MCF 10A (cell line): ENCODE data around the gene HIGD2B. TPM values are rescaled to one million over a fixed set of nuclear protein-coding genes. Genes with fewer than 3 reads are reported as not detected.
"Not testable (repeated sequence)": the region's sequence is repeated elsewhere in the genome, so short reads cannot be mapped to it uniquely, and the experiment has no call there.

Experiments
- BruUV-seq: library from RNA; stranded (reverse); fragments of 400-500 nt; replicated peaks from 2 replicates; lab custom pipeline; 2021; lab: Mats Ljungman, UMichigan
- CTCF ChIA-PET: fragments of 300-600 bp; sonication (Branson Sonifier 250); formaldehyde crosslinking; extraction: SDS; loops from one replicate; lab custom pipeline; 2021; ENCODE audit warnings: antibody characterized with exemption, inconsistent platforms; lab: Yijun Ruan, JAX
- POLR2A ChIA-PET: fragments of 300-600, 350-650 bp; sonication (Branson Sonifier 250); formaldehyde crosslinking; extraction: SDS; loops from one replicate; lab custom pipeline; 2020; ENCODE audit warnings: antibody characterized with exemption, inconsistent platforms; lab: Yijun Ruan, JAX
- DNase-seq: peaks from one replicate; pipeline ENCODE4 v3.0.0-alpha.2; 2018; ENCODE audit not compliant: unreplicated experiment
- H3K27ac Mint-ChIP-seq: one replicate; pipeline ENCODE4 v1.8.0; 2022; ENCODE audit warnings: mild to moderate bottlenecking, low read depth, mixed read lengths; ENCODE audit not compliant: unreplicated experiment
- H3K27me3 Mint-ChIP-seq: one replicate; pipeline ENCODE4 v1.8.0; 2022; ENCODE audit warnings: mixed read lengths; ENCODE audit not compliant: insufficient read depth, unreplicated experiment
- H3K36me3 Mint-ChIP-seq: one replicate; pipeline ENCODE4 v1.8.0; 2022; ENCODE audit warnings: mild to moderate bottlenecking, moderate library complexity, mixed read lengths; ENCODE audit not compliant: insufficient read depth, unreplicated experiment
- H3K4me1 Mint-ChIP-seq: one replicate; pipeline ENCODE4 v1.8.0; 2022; ENCODE audit warnings: mixed read lengths; ENCODE audit not compliant: insufficient read depth, unreplicated experiment
- H3K4me3 Mint-ChIP-seq: one replicate; pipeline ENCODE4 v1.8.0; 2022; ENCODE audit warnings: mild to moderate bottlenecking, moderate library complexity, mixed read lengths; ENCODE audit not compliant: unreplicated experiment
- H3K9me3 Mint-ChIP-seq: one replicate; pipeline ENCODE4 v1.8.0; 2022; ENCODE audit warnings: mixed read lengths; ENCODE audit not compliant: unreplicated experiment
- intact Hi-C: fragments of 100-400 bp; cut with micrococcal nuclease; formaldehyde crosslinking; loops from 2 replicates; pipeline ENCODE4 v1.14.1; 2022
- total RNA-seq: library from RNA; stranded (reverse); gene quantifications from 2 replicates; pipeline ENCODE4 v1.2.3, GENCODE V29; 2022
- TF ChIP-seq, protein P1 (sequence below): fragments of 200-600 bp; IDR thresholded peaks from one replicate; pipeline ENCODE4 v1.8.0; 2022; ENCODE audit warnings: antibody characterized with exemption, mild to moderate bottlenecking; ENCODE audit not compliant: unreplicated experiment

Gene HIGD2B
- total RNA-seq, 1 experiment from 2014 or later: not detected

DNA sequence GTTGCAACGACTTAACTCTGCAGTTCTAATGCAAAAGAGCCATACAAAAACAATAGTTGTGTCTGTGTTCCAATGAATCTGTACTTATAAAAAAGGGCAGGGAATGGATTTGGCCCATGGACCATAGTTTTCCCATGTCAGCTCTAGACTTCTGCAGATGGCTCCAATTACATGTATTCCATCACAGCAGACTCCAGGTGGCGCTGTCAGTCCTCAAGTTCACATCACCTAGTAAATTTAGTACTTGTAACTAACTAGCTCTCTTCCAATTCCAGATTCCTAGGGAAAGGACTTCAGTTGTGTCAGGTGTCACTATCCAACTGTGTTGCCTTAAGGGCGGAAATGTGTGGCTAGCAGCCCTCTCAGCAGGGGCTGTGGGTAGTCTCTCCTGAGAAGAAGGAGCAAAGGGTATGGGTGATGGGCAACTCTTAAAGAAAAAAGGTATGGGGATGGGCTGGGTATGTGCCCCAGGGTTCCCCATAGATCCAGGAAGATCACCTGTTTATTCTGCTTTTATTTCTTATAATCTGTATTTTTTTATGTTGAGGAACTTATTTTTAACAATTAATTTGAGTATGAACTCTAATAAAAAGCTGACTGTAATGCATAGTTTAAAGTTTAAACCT, 36.2 kb upstream of the HIGD2B start:
- Mint-ChIP-seq H3K4me1 (no peaks in the 10 kb centered on the region), H3K9me3 (no peaks in the 10 kb centered on the region), H3K4me3 (no peak overlapping the region), H3K27me3 (no peaks in the 10 kb centered on the region), H3K36me3 (peaks cover 21% of the 10 kb centered on the region), H3K27ac (no peak overlapping the region)
- intact Hi-C loops: loop anchor here (1.0 to 10.0 kb wide), 3 partner anchors 359 to 551 kb away; no protein-coding TSS in a partner anchor
- BruUV-seq: no TSS peak
- peak; percentile 64 for DNase-seq
- POLR2A ChIA-PET: interaction anchor here (0.6 to 2.1 kb wide), 6 partner anchors 9 to 357 kb away, joined by 3 to 5 read pairs (median 4); no protein-coding TSS in a partner anchor
- TF ChIP-seq, protein P1, sequence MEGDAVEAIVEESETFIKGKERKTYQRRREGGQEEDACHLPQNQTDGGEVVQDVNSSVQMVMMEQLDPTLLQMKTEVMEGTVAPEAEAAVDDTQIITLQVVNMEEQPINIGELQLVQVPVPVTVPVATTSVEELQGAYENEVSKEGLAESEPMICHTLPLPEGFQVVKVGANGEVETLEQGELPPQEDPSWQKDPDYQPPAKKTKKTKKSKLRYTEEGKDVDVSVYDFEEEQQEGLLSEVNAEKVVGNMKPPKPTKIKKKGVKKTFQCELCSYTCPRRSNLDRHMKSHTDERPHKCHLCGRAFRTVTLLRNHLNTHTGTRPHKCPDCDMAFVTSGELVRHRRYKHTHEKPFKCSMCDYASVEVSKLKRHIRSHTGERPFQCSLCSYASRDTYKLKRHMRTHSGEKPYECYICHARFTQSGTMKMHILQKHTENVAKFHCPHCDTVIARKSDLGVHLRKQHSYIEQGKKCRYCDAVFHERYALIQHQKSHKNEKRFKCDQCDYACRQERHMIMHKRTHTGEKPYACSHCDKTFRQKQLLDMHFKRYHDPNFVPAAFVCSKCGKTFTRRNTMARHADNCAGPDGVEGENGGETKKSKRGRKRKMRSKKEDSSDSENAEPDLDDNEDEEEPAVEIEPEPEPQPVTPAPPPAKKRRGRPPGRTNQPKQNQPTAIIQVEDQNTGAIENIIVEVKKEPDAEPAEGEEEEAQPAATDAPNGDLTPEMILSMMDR: peak; percentile 84
- CTCF ChIA-PET: interaction anchor here (0.5 to 4.0 kb wide), 23 partner anchors 9 to 555 kb away, joined by 3 to 26 read pairs (median 3); no protein-coding TSS in a partner anchor

DNA sequence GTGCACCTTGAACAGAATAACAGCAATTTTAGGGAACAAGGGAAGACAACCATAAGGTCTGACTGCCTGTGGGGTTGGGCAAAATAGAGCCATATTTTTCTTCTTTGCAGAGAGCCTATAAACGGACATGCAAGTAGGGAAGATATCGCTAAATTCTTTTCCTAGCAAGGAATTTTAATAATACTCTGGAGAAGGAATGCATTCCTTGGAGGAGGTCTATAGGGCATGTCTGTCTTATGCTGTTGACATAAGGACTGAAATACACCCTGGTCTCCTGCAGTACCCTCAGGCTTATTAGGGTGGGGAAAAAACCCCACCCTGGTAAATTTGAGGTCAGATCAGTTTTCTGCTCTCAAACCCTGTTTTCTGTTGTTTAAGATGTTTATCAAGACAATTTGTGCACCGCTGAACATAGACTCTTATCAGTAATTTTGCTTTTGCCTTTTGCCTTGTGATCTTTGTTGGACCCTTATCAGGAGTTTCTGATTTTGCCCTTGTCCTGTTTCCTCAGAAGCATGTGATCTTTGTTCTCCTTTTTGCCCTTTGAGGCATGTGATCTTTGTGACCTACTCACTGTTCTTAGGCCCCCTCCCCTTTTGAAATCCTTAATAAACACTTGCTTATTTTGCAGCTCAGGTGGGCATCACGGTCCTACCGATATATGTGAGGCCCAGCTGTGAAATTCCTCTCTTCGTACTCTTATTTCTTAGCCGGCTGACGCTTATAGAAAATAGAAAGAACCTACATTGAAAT, 22.7 kb upstream of the HIGD2B start:
- CTCF ChIA-PET: interaction anchor here (1.8 to 1.9 kb wide), 2 partner anchors 10 to 13 kb away, joined by 4 to 8 read pairs; no protein-coding TSS in a partner anchor
- H3K27ac Mint-ChIP-seq, H3K9me3 Mint-ChIP-seq, H3K4me1 Mint-ChIP-seq, BruUV-seq, intact Hi-C loops, H3K27me3 Mint-ChIP-seq, DNase-seq, H3K4me3 Mint-ChIP-seq: not testable (repeated sequence)
- peaks cover 26% of the 10 kb centered on the region for H3K36me3 Mint-ChIP-seq
- POLR2A ChIA-PET: interaction anchor here (1.2 kb wide), 1 partner anchor 10 kb away, joined by 7 read pairs; no protein-coding TSS in a partner anchor

DNA sequence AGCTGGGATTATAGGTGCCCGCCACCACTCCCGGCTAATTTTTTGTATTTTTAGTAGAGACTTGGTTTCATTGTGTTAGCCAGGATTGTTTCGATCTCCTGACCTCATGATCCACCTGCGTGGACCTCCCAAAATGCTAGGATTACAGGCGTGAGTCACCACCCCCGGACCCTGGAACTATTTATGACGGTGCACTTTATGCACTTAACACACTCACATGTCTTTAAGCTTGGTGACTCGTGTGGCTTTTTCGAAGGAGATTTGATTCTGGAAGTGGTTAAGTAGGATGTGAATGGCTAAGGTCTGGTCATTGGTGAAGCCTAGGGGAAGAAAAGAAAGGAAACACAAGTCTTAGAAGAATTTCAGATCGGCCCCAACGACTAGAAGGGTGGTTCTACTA, 20.3 kb upstream of the HIGD2B start:
- no TSS peak for BruUV-seq
- ChIA-PET CTCF (interaction anchor here (0.6 to 1.2 kb wide), 2 partner anchors 106 to 564 kb away, joined by 3 to 4 read pairs; no protein-coding TSS in a partner anchor), POLR2A (no interaction called here)
- H3K36me3 Mint-ChIP-seq: peaks cover 13% of the 10 kb centered on the region
- no peaks in the 10 kb centered on the region for H3K9me3 Mint-ChIP-seq
- no peaks in the 10 kb centered on the region for H3K4me1 Mint-ChIP-seq
- no peak for DNase-seq
- H3K27me3 Mint-ChIP-seq: no peaks in the 10 kb centered on the region
- intact Hi-C loops: no loop called here
- TF ChIP-seq, protein P1: no peak
- no peak overlapping the region for H3K27ac Mint-ChIP-seq
- no peak overlapping the region for H3K4me3 Mint-ChIP-seq

DNA sequence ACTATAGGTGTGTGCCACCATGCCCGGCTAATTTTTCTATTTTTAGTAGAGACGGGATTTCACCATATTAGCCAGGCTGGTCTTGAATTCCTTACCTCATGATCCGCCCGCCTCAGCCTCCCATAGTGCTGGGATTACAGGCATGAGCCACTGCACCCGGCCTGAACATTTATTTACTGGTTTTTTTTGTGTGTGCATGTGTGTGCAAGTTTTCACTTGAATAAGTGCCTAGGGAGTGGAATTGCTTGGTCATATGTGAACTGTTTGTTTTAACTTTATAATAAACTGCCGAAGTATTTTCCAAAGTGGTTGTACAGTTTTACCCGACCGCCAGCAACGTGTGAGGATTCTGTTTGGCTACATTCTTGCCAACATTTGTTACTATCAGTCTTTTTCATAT, 14.1 kb upstream of the HIGD2B start:
- Mint-ChIP-seq H3K9me3 (no peaks in the 10 kb centered on the region), H3K4me1 (no peaks in the 10 kb centered on the region), H3K4me3 (no peak overlapping the region), H3K27me3 (no peaks in the 10 kb centered on the region), H3K27ac (no peak overlapping the region), H3K36me3 (no peaks in the 10 kb centered on the region)
- TF ChIP-seq, protein P1: no peak
- POLR2A ChIA-PET: interaction anchor here (0.7 to 1.6 kb wide), 2 partner anchors 8 to 133 kb away, joined by 4 to 7 read pairs; no protein-coding TSS in a partner anchor
- DNase-seq: no peak
- intact Hi-C loops: no loop called here
- CTCF ChIA-PET: no interaction called here
- BruUV-seq: no TSS peak
